Frontal cortex (tissue), 4 donors: ENCODE data around the gene COLQ. TPM values are rescaled to one million over a fixed set of nuclear protein-coding genes. Genes with fewer than 3 reads are reported as not detected.

ENCODE experiments used
- DNase-seq, 2 donors: peaks; one replicate each; pipeline ENCODE4 v3.0.0; 2012; ENCODE audit warnings: low spot score in 2 of 2
- FAIRE-seq: peaks from 2 replicates; lab custom pipeline; 2012; peaks lifted over from hg19 to GRCh38; lab: Jason Lieb, UNC
- total RNA-seq: library from RNA; depleted of rRNA; stranded (reverse); fragments of >200 nt; gene quantifications from one replicate; pipeline ENCODE4 v1.2.3, GENCODE V29; 2014
- donor health status: control.
- donor health status: control.
- donor health status: control.

The COLQ gene
- total RNA-seq, 1 donor from 2014 or later, result 1.6 TPM

DNA sequence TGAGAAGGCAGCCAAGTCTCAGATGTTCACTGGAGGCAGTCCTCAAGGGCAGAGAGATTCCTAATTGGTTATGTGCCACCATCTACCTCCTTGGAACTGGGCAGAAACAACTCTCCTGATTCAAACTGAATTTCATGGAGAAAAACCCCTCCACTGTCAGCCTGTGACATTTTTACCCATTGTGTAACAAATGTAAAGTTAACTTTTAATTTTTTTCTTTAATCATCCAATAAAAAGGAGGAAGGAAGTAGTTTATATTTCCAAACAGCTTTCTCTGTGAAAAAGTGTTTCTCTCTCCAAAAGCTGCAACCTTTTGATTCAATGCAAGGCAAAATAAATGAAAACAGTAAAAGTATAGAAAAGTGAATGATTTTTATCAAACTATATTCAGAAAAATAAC, 510 bp upstream of the COLQ start:
- no peak for DNase-seq

DNA sequence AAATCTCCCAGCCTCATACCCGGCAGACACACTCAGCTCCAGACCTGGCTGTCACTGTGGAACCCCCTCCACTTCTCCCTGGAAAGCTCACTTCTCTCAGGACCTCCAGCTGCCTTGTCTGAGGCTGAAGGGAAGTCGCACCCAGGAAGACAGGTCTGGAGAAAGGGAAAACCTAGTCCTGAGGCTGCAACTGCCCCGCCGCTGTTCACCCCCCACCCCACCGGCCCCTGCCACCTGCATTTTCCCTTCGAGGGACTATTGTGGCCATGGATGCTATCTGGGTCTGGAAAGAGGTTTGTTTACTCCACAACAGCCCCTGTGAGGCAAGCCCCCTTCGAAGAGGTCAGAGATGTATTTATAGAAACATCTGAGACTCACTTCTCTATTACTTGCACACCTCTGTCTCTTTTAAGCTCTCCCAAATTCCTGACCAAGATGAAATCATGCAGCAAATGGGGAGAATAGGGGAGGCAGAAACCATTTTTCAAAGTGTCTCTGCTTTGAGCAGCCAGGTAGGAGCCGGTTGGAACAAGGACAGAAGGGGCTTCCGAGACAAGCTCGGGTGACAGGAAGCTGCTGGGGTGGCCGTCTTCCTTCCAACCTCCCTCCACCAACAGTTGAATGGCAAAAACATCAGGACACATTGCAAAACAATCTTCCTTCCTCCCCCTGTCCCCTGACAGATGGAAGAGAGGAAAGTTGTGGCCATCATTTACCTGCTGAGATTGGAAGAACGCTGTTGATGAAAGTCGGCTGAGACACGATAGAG, 518 bp downstream of the COLQ start:
- DNase-seq, result no peak
- no peak for FAIRE-seq

More for the DNA sequence above, 510 bp upstream of the COLQ start:
- FAIRE-seq, result no peak

DNA sequence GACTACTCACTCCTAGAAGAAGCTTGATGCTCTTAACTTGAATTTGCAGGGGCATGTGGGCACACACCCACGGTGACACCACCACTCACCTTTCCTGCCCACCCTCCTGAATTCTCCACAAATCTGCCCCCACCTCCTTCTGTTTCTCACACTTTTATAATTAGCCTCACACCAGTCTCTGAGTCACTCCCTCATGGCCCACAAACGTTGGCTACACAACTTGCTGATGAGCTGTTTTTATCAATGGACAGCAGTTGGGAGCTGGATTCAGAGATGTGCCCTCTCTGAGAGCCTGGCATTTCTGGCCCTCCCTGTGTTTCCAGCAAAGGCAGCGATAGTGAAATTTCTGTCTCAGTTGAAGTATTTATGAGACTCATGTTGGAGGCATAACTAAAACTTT, 1.3 kb downstream of the COLQ start:
- FAIRE-seq, result no peak
- peak in 1 of 2 donors; percentile 30 for DNase-seq

DNA sequence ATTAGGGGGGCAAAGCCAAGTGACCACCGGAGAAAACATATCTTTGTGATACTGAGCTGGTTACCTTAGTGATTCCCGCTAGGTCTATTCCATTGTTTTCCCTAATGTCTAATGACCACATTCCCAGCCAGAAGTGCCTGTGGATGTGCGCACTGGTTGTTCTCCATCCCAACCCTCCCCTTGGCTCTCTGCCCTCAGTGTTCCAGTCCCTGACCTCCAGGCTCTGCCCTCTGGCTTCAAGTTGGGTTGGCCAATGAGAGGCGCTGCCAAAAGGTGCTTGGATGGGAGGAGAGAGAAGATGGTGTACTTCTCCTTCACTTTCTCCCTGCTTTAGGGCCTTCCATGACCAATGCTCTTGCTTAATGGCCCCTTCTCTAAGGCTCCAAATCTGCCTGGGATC, 2.4 kb downstream of the COLQ start:
- no peak for FAIRE-seq
- DNase-seq, result no peak

DNA sequence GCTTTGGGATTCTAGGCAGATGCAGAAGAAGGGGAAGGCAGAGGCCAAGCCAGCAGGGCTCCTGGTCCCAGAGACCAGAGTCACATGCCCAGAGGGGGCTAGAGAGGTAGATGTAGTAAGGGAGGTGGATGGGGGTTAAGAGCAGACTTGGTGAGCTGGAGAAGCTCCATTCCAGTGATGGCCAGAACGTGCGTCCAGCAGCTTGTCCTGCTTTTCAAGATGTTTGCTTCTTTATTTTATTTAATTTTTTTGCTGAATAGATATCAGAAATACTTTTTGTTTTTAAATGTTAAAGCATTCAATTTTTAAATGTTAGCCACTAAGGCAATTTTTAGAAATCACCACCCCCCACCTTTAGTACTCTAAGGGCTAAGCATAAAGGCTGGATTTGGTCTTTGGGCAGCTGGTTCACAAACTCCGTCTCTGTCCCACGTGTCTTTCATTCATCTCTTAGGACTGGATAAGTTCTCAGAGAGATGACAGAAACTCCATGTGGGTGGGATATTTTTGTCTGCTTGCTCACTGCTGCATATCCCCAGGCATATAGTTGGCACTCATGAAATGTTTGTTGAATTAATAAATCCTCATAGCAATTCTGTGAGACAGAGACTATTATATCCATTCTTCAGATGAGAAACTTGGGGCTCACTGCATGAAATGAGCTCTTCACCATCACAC, 6.7 kb downstream of the COLQ start:
- DNase-seq (no peak), FAIRE-seq (no peak)

DNA sequence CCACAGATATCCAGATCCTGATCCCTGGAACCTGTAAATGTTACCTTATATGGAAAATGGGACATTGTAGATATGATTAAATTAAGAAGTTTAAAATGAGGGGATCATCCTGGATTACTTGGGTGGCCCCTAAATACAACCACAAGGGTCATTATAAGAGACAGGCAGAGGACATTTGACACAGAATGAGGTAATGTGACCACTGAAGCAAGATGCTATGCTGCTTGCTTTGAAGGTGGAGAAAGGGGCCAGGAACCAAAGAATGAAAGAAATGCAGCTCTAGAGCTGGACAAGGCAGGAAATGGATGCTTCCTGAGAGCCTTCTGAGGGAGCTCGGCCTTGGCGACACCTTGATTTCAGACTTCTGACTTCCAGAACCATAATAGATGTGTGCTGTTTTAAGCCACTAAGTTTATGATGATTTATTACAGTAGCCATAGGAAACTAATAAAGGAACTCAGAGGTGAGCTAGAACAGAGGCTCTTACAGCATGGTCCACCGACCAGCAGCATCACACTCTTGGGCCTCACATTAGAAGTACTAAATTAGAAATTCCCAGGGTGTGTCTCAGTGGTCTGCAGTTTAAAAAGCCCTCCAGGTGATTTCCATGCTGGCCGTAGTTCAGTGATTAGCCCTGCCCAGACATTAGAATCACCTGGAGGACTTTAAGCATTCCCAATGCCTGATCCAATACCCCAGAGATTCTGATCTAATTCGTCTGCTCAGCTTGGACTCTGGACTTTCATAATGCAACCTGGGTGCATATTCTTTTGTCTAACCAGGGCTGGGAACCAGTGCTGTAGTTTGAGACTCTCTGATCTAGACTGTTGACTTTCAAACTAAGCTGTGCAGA, 7.5 kb downstream of the COLQ start:
- DNase-seq, result no peak
- FAIRE-seq, result no peak

DNA sequence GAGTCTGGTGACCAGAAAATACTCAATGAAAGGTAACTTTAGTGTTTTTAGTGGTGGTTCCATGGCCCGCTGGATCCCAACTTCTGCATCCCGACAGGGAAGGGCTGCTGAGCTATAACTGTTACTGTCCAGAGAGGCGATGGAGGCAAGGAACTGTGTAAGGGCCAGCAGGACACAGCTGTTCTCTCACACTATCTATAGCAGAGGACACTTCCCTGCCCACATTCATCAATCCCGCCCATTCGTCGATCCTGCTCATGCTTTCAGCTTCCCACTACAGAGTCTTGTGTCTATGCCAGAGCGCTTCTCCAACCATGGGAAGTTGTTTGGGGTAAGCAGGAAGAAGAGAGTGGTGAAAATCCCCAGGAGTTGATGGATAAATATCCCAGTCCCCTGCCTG, 8.4 kb downstream of the COLQ start:
- DNase-seq (no peak), FAIRE-seq (no peak)

DNA sequence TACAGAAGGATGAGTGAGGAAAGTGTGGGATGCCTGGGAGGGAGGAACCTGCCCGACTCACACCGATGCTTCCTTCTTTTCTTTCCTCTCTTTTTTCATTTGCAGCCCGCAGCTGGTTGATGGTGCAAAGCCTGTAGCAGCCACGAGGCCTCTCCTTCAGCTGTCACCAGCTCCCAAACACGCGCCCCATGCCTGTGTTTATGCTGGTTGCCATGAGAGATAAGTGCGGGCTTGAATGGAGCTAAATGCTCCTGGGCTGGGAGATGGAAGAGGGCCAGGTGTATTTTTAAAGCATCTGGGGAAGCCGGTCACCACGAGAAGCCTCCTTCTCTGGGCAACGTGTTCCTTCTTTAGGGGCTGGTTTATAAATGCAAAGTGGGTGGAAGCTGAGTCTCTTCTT, 9.3 kb downstream of the COLQ start:
- no peak for FAIRE-seq
- peak; percentile 14 to 61 for DNase-seq

DNA sequence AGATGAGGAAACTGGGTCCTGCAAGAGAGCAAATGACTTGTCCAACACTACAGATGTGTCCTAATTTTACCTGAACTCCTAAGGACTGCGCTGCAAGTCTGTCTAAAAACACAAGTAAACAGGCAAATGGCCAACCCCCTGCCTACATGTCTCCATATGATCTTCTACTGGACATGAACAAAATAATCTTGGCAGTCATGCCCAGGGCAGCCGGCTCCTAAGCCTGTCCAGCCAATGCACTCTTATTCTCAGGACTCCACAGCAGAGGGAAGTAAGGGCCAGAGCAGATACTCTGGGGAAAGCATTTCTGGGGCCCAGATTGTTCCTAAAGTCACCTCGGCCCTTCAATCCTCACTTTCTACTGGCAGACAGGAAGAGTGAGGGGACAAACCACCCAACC, 10.3 kb downstream of the COLQ start:
- DNase-seq (no peak), FAIRE-seq (no peak)

DNA sequence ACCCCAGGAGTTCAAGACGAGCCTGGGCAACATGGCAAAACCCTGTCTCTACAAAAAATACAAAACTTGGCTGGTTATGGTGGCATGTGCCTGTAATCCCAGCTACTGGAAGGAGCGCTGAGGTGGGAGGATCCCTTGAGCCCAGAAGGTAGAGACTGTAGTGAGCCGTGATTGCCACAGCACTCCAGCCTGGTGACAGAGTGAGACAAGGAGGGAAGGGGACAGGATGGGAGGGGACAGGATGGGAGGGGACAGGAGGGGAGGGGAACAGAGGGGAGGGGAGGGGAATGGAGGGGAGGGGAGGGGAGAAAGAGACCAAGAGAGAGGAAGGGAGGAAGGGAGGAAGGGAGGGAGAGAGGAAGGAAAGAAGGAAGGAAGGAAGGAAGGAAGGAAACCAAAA, 11.0 kb downstream of the COLQ start:
- FAIRE-seq, result no peak
- no peak for DNase-seq

DNA sequence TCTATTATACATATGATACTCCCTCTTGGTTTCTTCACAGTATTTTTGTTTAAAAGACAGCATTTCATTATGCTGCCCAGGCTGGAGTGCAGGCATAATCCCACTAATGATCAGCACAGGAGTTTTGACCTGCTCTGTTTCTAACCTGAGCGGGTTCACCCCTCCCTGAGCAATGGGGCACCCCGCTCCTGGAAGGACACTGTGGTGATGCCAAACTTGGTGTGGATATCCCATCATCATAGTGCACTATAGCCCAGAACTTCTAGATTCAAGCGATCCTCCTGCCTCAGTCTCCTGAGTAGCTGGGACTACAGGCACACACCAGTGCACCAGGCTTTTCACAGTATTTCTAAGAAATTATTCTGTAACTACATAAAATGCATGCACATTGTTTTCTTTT, 14.9 kb downstream of the COLQ start:
- no peak for FAIRE-seq
- no peak for DNase-seq

DNA sequence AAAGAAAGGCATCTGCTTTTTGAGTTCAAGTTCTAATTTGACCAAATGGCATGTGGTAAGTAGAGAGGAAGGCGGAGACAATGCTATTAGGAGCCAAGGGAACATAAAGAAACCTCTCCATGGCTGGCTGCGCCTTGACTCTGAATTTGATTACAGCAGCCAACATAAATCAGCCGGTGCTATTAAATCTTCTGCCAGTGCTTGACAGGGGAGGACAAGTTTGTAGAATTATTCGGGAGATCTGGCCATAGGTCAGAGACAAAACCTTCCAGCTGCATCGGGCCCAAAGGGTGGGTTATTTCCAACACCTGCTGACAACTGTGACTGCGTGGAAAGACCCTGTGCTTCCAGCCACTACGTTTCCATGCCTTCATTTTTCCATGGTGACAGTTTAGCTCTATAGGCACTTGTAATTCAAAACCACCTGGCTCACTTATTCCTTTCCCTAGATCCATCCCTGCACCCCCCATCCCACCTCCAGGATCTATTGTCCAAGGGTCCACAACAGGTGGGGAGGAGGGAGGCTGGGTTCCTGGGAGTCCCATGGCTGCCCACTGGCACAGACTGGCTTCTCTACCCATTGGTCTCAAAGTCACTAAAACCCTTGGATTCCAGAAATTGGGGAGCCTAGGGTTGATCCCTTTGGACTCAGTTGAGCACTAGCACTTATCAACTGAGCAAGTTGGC, 15.9 kb downstream of the COLQ start:
- no peak for DNase-seq

DNA sequence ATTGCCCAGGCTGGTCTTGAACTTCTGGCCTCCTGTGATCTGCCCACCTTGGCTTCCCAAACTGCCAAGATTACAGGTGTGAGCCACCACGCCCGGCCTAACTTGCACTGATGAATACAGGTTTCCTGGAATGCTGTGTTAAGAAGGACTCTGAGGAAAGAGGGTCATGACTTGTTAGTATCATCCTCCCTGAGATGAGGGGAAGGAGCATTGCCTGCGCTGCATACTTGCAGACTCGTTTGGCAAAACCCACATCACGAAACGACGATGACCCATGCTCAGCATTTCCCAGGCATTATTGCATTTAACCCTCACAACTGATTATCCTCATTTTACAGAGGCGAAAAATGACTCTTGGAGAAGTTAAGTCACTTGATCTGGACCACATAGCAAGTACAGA, 18.9 kb downstream of the COLQ start:
- FAIRE-seq (no peak), DNase-seq (no peak)

More for the DNA sequence above, 15.9 kb downstream of the COLQ start:
- no peak for FAIRE-seq

DNA sequence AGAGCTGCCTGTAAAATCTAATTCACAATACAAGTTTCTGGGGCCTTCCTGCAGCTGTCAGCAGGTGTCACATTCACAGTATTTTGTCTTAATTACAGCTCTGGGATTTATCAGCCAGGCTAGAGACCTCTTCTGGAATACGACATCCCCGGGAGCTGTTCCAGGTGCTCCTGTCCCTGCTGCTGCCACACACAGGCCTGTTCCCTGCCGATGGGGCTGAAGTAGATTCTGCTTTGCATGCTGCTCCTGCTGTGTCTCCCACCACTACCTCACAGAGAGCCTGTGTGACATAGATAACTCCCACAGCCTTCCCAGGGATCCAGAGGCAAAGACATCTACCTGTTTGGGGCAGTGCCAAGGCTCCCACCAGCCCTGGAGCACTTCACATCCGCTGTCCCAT, 20.4 kb downstream of the COLQ start:
- DNase-seq, result no peak
- no peak for FAIRE-seq

DNA sequence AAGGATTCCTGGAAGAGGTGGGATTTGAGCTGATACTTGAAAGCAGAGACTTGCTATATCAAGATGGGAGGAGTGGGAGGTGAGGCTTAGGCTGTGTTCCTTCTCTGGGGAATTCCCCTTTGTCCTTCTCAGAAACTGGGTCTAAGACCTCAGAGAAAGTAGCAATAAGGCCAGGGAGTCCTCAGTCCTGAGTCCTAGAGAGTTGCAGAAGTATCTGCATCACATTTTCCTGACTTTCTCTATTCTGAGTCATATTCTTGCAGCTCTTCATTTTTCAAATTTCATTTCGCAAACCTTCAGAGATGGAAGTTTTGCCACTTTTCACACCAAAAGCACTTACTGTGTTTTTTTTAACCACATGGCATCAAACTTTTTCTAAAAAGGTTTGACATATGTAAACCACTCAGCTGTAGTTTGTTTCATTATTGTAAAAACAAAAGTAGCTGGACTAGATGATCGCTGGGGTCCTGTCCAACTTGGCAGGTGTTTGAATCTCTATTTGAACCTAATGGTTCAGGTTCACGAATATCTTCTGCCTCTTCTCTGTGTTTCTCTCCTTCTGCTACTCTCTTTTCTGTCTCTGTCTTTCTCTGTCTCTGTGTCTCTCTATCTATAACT, 21.3 kb downstream of the COLQ start:
- FAIRE-seq, result no peak

DNA sequence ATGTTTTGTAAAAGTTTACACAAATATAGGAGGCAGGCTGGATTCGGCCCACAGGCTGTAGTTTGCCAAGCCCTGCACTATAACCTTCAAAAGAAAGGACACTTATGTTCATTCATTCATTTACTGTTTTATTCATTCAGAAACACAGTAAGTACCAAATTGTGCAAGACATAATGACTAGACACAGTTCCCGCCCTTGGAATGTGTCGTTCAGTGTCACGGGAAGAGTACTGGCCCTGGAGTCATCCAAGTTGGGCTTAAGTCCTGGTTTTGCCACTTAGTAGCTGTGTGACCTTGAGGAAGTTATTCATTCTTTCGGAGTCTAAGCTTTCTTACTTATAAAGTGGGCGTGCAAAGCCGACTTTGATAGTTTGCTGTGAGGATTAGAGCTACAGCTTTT, 22.0 kb downstream of the COLQ start:
- FAIRE-seq (no peak), DNase-seq (no peak)

More for the DNA sequence above, 21.3 kb downstream of the COLQ start:
- DNase-seq, result no peak

DNA sequence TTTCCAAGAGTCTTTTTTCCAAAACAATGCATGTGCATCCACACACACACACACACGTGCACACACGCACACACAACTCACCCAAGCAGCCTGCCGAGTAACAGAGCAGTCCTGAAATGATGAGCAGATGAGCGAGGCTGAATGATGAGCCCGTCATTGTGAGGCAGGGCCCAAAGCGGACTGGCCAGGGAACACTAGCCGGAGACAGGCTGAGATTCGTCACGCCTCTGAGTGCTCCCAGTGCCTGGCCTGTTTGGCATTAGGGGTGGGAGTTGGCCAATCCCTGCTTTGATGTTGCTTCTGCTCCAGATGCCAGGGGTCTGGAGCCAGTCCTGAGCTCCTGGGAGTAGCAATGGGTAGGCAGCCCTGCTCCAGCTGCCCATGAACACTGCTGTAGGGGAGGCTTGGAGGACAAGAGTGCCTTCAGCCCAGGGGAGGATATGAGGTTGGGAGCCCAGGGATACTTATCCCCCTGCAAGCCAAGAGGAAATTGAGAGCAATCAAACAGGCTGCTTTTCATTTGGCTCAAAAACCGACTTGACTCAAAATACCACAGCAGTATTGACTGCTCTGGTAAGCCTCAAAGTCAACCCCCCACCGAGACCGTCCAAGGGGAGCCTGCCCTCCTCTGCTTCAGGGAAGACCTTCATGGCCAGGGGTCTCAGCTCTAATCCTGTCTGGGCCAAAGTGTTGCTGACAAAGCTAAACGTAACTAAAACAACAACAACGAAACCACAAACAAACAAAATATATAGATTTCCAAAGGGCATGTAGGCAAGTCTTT, 22.9 kb downstream of the COLQ start:
- no peak for DNase-seq
- FAIRE-seq, result no peak

DNA sequence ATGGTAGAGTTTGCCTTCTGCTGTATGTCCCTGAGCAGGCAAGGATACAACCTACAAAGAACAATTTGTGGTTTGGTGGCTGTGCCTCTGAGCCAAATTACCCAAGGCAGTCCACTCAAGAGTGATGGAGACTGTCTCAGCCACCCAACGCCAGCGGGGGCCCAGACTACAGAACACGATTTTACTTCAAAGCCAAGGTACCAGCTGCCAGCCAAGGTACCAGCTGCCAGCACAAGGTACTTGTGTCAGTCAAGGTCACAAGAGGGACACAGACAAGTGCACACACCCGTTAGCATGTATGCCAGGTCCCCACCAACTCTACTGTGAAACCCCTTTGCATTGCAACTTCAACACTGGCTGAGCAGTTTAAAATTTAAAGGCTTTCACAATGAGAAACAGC, 23.5 kb downstream of the COLQ start:
- FAIRE-seq (no peak), DNase-seq (no peak)

DNA sequence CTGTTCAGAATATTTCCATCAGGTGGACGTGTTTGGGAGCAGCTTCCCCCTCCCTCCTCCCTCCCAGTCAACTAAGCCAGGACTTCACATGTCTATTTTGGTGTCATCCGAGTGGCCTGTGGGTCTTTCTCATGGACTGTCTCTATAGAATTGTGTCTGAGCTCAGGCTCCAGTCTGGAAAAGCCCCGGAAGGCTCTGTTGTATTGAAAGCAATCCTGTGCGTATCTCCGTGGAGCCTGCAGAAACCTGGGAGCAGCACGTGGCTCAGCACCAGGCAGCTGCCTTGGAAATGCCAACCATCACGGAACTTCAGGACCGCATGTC, 25.2 kb downstream of the COLQ start:
- no peak for FAIRE-seq
- DNase-seq, result no peak
